ENCODE measurements around the gene PKNOX2.

- TF ChIP-seq TAF1 (IDR thresholded peaks at IDR 0.05; ENCODE audit: borderline replicate concordance, insufficient read depth, low read length) (no peak), POLR2AphosphoS5 (IDR thresholded peaks at IDR 0.05; ENCODE audit: low read depth, low read length) (no peak), REST (IDR thresholded peaks at IDR 0.05; ENCODE audit: insufficient read depth in 1 of 2, low read depth in 2 of 2, low read length in 2 of 2) (no peak), SIN3A (IDR thresholded peaks at IDR 0.05; ENCODE audit: borderline replicate concordance, insufficient read depth, low read length) (no peak)
These were observed 97.8 kb downstream of the PKNOX2 start for GRCh38 chr11:125262194-125262829.
